HL-60 (cell line): ENCODE data around the gene TLX3.

ENCODE experiments used
- DNase-seq, 2 experiments: peaks; one replicate each; pipeline ENCODE4 v3.0.0-alpha.2; 2010 to 2020; ENCODE audit warnings: low read depth in 1 of 2, low spot score in 1 of 2
- H3K27ac ChIP-seq: fragments of 250-450 bp; sonication (Bioruptor Pico); replicated peaks from 2 replicates; pipeline ENCODE4 v1.5.1; 2020; ENCODE audit warnings: mild to moderate bottlenecking, moderate library complexity
- H3K27me3 ChIP-seq: fragments of 250-450 bp; sonication (Bioruptor Pico); 2 replicates; pipeline ENCODE4 v1.5.1; 2021; ENCODE audit warnings: mild to moderate bottlenecking, moderate library complexity; ENCODE audit not compliant: insufficient read depth, poor library complexity, severe bottlenecking
- H3K4me3 ChIP-seq: replicated peaks from 2 replicates; pipeline ENCODE4 v1.5.1; 2011; ENCODE audit warnings: mild to moderate bottlenecking, control low read depth, low read length; ENCODE audit not compliant: insufficient read depth
- GABPA ChIP-seq: IDR thresholded peaks from 2 replicates; pipeline ENCODE4 v1.6.1; 2012; ENCODE audit warnings: low read depth
- POLR2AphosphoS5 ChIP-seq: IDR thresholded peaks from 2 replicates; pipeline ENCODE4 v1.6.1; 2012; ENCODE audit warnings: low read depth
- SPI1 ChIP-seq: IDR thresholded peaks from 2 replicates; pipeline ENCODE4 v1.6.1; 2012; ENCODE audit warnings: low read depth, mild to moderate bottlenecking, borderline replicate concordance
- TF ChIP-seq, protein P1 (sequence below): IDR thresholded peaks from 2 replicates; pipeline ENCODE4 v1.6.1; 2012; ENCODE audit warnings: low read depth; ENCODE audit not compliant: insufficient replicate concordance
- TF ChIP-seq, protein P2 (sequence below): IDR thresholded peaks from one replicate; pipeline ENCODE4 v1.5.1; 2011; ENCODE audit warnings: low read length, control low read depth, inconsistent platforms; ENCODE audit not compliant: insufficient read depth

TLX3 gene

DNA sequence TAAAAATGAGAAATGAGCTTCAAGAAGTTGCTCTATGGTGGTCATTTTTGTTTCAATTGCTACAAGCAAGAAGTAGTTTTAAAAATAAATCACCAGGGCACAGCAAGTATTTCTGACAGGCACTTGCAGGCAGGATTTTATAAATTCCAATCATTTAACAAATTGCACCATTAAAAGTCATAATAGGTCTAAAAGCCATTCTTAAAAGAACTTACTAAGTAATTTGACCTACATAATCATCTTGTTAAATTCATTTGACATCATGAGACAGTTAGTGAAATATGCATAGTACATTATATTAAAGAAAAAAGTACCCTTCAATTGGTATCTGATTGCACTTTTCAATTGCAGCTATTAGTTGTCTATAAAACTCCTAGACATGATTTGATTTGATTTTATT is 31.0 kb downstream of the TLX3 start:
- DNase-seq = no peak
- no peak for TF ChIP-seq POLR2AphosphoS5
- TF ChIP-seq, protein P1, sequence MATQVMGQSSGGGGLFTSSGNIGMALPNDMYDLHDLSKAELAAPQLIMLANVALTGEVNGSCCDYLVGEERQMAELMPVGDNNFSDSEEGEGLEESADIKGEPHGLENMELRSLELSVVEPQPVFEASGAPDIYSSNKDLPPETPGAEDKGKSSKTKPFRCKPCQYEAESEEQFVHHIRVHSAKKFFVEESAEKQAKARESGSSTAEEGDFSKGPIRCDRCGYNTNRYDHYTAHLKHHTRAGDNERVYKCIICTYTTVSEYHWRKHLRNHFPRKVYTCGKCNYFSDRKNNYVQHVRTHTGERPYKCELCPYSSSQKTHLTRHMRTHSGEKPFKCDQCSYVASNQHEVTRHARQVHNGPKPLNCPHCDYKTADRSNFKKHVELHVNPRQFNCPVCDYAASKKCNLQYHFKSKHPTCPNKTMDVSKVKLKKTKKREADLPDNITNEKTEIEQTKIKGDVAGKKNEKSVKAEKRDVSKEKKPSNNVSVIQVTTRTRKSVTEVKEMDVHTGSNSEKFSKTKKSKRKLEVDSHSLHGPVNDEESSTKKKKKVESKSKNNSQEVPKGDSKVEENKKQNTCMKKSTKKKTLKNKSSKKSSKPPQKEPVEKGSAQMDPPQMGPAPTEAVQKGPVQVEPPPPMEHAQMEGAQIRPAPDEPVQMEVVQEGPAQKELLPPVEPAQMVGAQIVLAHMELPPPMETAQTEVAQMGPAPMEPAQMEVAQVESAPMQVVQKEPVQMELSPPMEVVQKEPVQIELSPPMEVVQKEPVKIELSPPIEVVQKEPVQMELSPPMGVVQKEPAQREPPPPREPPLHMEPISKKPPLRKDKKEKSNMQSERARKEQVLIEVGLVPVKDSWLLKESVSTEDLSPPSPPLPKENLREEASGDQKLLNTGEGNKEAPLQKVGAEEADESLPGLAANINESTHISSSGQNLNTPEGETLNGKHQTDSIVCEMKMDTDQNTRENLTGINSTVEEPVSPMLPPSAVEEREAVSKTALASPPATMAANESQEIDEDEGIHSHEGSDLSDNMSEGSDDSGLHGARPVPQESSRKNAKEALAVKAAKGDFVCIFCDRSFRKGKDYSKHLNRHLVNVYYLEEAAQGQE = no peak
- TF ChIP-seq SPI1 = no peak
- TF ChIP-seq, protein P2, sequence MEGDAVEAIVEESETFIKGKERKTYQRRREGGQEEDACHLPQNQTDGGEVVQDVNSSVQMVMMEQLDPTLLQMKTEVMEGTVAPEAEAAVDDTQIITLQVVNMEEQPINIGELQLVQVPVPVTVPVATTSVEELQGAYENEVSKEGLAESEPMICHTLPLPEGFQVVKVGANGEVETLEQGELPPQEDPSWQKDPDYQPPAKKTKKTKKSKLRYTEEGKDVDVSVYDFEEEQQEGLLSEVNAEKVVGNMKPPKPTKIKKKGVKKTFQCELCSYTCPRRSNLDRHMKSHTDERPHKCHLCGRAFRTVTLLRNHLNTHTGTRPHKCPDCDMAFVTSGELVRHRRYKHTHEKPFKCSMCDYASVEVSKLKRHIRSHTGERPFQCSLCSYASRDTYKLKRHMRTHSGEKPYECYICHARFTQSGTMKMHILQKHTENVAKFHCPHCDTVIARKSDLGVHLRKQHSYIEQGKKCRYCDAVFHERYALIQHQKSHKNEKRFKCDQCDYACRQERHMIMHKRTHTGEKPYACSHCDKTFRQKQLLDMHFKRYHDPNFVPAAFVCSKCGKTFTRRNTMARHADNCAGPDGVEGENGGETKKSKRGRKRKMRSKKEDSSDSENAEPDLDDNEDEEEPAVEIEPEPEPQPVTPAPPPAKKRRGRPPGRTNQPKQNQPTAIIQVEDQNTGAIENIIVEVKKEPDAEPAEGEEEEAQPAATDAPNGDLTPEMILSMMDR = no peak
- no peak for TF ChIP-seq GABPA
- Histone ChIP-seq H3K4me3 (no peak overlapping the region), H3K27ac (no peak overlapping the region), H3K27me3 (peaks cover 15% of the 10 kb centered on the region)

DNA sequence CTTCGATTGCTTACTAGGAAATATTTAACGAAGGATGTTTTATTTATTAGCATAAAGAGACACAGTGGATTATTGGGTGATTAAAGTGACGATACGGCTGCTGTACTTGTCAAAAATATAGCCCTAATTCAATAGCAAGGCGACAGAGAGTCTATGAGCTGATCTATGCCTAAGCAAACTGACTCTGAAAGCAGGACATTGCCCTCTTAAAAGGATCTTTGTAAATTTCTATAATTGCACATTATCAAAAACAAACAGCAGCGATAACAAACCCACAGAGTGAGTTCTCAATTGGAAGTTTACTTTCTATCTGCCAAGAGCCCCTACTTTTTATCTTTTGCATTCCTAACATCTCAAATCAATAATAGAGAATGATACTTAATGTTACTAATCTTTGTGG is 31.4 kb downstream of the TLX3 start:
- peaks cover 13% of the 10 kb centered on the region for H3K27me3 ChIP-seq
- no peak overlapping the region for H3K27ac ChIP-seq
- TF ChIP-seq, protein P2 = no peak
- TF ChIP-seq SPI1 (no peak), GABPA (no peak), POLR2AphosphoS5 (no peak)
- TF ChIP-seq, protein P1 = no peak
- DNase-seq = no peak
- no peak overlapping the region for H3K4me3 ChIP-seq

DNA sequence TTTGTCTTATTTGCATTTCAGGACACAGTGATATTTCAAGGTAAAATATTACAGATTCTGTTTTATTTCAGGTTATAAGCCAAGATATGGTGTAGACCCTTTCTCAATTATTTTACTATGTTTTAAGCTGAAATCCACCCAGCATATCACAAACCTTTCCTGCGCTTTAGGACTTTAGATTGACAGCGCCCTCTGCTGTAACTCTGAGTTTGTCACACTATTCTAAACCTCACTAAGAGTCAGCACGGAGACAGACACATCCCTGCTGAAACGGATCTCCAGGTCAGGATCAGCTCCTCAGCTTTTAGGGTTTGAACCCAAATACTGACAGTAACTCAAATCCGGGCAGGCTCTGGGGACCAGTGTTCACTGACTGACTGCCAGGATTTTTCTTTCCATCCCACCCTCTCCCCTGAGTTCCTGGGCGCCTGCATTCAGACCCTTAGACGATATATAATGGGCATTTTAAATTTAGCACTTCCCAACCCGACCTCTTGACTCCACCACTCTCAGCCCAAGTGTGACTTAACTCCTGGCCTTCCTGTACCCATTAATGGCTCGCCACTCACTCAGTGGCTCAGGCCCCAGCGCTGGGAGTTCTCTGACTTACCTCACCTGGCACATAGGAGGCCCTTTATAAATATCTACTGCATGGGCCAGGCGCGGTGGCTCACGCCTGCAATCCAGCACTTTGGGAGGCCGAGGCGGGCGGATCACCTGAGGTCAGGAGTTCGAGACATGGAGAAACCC is 33.5 kb downstream of the TLX3 start:
- DNase-seq = peak in 1 of 2 experiments; percentile 43
- no peak overlapping the region for H3K4me3 ChIP-seq
- H3K27ac ChIP-seq = no peak overlapping the region
- TF ChIP-seq GABPA = no peak
- TF ChIP-seq, protein P1 = no peak
- TF ChIP-seq SPI1 = no peak
- TF ChIP-seq, protein P2 = peak; percentile 56
- no peak for TF ChIP-seq POLR2AphosphoS5
- H3K27me3 ChIP-seq = peaks cover under 1% of the 10 kb centered on the region
